SK-N-SH (cell line): ENCODE measurements around the gene PDK4.

Experiments
- CTCF ChIP-seq: fragments of 200-600 bp; sonication (generic); IDR thresholded peaks from 2 replicates; pipeline ENCODE4 v1.6.1; 2017; ENCODE audit warnings: antibody characterized with exemption, mild to moderate bottlenecking, moderate library complexity
- ELF1 ChIP-seq: IDR thresholded peaks from 2 replicates; pipeline ENCODE4 v1.4.0; 2012
- EZH2phosphoT487 ChIP-seq: fragments of 200-600 bp; sonication (generic); IDR thresholded peaks from 2 replicates; pipeline ENCODE4 v1.6.1; 2017; ENCODE audit warnings: low read depth, mixed run types, mild to moderate bottlenecking, antibody characterized with exemption, moderate library complexity, borderline replicate concordance
- RFX5 ChIP-seq: IDR thresholded peaks from 2 replicates; pipeline ENCODE4 v1.6.1; 2012; ENCODE audit warnings: mild to moderate bottlenecking, improper control_type of control experiment, low read length
- SIN3A ChIP-seq: IDR thresholded peaks from 2 replicates; pipeline ENCODE4 v1.6.1; 2012; ENCODE audit warnings: low read depth, mild to moderate bottlenecking, low read length, moderate library complexity, borderline replicate concordance
- TEAD4 ChIP-seq: IDR thresholded peaks from 2 replicates; pipeline ENCODE4 v1.4.0; 2012; ENCODE audit warnings: mild to moderate bottlenecking, borderline replicate concordance; ENCODE audit not compliant: insufficient read depth
- USF1 ChIP-seq: IDR thresholded peaks from 2 replicates; pipeline ENCODE4 v1.4.0; 2012; ENCODE audit warnings: low read depth, borderline replicate concordance

DNA sequence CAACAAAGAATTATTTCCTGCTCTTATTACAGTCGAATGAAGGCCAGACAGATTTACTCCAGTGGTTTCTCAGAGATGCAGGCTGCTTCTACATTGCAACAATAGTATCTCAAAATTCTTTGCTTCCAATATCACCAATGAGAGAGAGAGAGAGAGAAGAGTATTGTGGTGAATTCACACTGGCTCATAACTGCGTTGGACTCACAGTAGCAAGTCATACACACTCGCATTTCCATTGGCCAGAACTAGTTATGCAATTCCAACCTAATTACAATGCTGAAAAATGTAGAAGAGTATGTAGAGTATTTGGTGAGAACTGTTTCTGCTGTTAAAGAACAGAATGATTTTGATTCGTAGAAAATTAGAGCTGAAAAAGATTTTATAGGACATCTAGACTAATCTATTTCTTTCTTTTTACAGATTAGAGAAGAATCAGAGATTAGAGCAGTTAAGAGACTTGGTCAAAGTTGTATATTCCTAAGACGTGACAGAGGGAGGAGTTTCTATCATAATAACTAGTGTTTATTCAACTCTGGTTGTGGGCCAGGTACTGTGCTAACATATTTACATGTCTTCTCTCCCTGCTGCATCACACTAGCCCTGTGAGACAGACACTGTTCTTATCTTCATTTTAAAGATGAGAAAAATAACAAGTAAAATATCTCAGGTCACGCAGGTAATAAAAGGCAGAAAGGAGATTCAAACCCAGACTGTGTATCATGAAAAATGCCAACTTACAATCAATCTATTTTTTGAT lies 34.6 kb upstream of the PDK4 start:
- no peak for TF ChIP-seq CTCF
- no peak for TF ChIP-seq SIN3A
- no peak for TF ChIP-seq USF1
- TF ChIP-seq TEAD4: no peak
- no peak for TF ChIP-seq EZH2phosphoT487
- TF ChIP-seq ELF1: no peak
- TF ChIP-seq RFX5: no peak
